ENCODE measurements around the gene SAMD8.

SAMD8 gene

GRCh38 chr10:75223507-75223906 lies 112.1 kb downstream of the SAMD8 start:
- no peak for DNase-seq (ENCODE audit: low read depth)

DNA sequence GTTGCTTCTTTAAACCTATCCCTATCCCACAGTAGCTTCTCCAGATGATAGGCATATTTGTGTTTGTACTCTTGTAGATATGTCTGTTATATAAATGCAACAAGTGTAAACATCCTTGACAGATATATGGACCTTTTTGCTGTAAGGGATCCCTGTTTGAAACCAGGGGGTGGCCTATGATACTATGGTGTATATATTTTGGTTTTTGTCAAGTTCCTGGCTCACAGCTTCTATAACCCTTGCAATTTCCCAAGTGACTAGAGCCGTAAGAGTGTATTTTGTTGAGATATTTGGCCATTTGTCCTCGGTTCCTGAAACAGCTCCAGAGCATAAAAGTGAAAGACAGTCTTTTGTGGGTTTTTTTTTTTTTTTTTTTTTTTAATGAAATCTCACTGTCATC lies 114.6 kb downstream of the SAMD8 start:
- DNase-seq (ENCODE audit: low read depth) = no peak

DNA sequence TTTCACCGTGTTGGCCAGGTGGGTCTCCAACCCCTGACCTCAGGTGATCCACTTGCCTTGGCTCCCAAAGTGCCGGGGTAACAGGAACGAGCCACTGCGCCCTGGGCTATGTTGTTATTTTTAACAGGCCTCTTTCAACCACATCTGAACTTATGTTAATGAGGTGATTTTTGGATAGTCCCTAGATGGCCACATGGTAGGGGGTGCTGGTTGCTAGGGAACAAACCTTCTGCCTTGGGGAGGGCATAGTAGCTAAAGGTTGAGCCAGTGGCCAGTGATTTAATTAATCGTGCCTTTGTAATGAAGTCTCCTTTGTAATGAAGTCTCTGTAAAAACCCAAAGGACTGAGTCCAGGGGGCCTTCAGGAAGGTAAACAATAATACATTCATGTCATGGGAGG lies 115.2 kb downstream of the SAMD8 start:
- DNase-seq (ENCODE audit: low read depth) = no peak

DNA sequence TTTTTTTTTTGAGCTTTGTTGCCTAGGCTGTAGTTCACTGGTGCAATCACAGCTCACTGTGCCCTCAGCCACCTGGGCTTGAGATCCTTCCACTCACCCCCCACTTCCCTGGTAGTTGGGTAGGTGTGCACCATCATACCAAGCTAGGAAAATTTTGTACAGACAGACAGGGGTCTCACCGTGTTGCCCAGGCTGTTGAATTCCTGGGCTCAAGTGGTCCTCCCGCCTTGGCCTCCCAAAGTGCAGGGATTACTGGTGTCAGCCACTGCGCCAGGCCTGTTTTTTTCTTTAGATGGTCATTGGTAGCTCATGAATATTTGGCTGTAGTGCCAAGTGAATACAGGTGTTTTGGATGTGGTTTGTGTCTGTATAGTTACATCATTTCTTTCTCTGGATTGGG lies 116.8 kb downstream of the SAMD8 start:
- DNase-seq (ENCODE audit: low read depth) = no peak

GRCh38 chr10:75228834-75229233 lies 117.4 kb downstream of the SAMD8 start:
- peak; percentile 19 for DNase-seq (ENCODE audit: low read depth)

GRCh38 chr10:75229971-75230370 lies 118.5 kb downstream of the SAMD8 start:
- DNase-seq (ENCODE audit: low read depth) = peak; percentile 59

DNA sequence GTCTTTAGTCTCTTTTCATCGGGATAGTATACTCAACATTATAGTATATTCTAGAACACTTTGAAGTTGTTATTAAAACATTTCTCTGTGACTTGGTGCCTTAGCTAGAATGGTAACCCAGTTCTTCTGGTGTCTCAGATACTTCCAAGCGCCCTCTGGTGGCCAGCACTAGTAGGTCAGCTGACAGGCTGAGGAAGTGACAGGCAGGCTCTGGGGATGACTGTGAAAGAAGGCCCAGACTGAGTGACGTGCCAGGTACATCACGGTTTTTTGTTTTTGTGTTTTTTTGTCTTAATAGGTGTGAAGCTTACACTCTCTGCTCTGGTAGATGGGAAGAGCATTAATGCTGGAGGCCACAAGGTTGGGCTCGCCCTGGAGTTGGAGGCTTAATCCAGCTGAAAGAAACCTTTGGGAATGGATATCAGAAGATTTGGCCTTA lies 119.2 kb downstream of the SAMD8 start:
- DNase-seq (ENCODE audit: low read depth) = peak; percentile 78
